ENCODE measurements around the gene PPP2R2D.
"Not testable (repeated sequence)": the region's sequence is repeated elsewhere in the genome, so short reads cannot be mapped to it uniquely, and the experiment has no call there.

PPP2R2D gene

GRCh38 chr10:131911451-131911850 is 10.6 kb downstream of the PPP2R2D start:
- no peak for TF ChIP-seq CTCF (IDR thresholded peaks at IDR 0.05; ENCODE audit: insufficient read depth, low read depth, low read length, missing control alignments)
- no peak for DNase-seq (ENCODE audit: low read depth)
- H3K4me3 ChIP-seq (ENCODE audit: low read depth, low read length): no peak overlapping the region

- DNase-seq (ENCODE audit: low read depth): no peak
- no peak for TF ChIP-seq CTCF (IDR thresholded peaks at IDR 0.05; ENCODE audit: insufficient read depth, low read depth, low read length, missing control alignments)
- H3K4me3 ChIP-seq (ENCODE audit: low read depth, low read length): no peak overlapping the region
Observed at GRCh38 chr10:131912620-131913019, 11.8 kb downstream of the PPP2R2D start.

- no peak for DNase-seq (ENCODE audit: low read depth)
- TF ChIP-seq CTCF (IDR thresholded peaks at IDR 0.05; ENCODE audit: insufficient read depth, low read depth, low read length, missing control alignments): no peak
- H3K4me3 ChIP-seq (ENCODE audit: low read depth, low read length): no peak overlapping the region
Observed at GRCh38 chr10:131915484-131915883, 14.7 kb downstream of the PPP2R2D start.

- no peak for DNase-seq (ENCODE audit: low read depth)
- H3K4me3 ChIP-seq (ENCODE audit: low read depth, low read length): no peak overlapping the region
- TF ChIP-seq CTCF (IDR thresholded peaks at IDR 0.05; ENCODE audit: insufficient read depth, low read depth, low read length, missing control alignments): no peak
Observed at GRCh38 chr10:131915990-131916766, 15.4 kb downstream of the PPP2R2D start.

- not testable (repeated sequence) for DNase-seq (ENCODE audit: low read depth); H3K4me3 ChIP-seq (ENCODE audit: low read depth, low read length)
Observed at GRCh38 chr10:131916767-131917160, 16.0 kb downstream of the PPP2R2D start.

- not testable (repeated sequence) for H3K4me3 ChIP-seq (ENCODE audit: low read depth, low read length)
Observed at GRCh38 chr10:131917496-131917895, 16.7 kb downstream of the PPP2R2D start.

GRCh38 chr10:131919461-131919860 is 18.7 kb downstream of the PPP2R2D start:
- DNase-seq (ENCODE audit: low read depth); H3K4me3 ChIP-seq (ENCODE audit: low read depth, low read length): not testable (repeated sequence)

More at GRCh38 chr10:131917496-131917895, 16.7 kb downstream of the PPP2R2D start:
- DNase-seq (ENCODE audit: low read depth): not testable (repeated sequence)

- TF ChIP-seq CTCF (IDR thresholded peaks at IDR 0.05; ENCODE audit: insufficient read depth, low read depth, low read length, missing control alignments): no peak
- H3K4me3 ChIP-seq (ENCODE audit: low read depth, low read length): no peak overlapping the region
- no peak for DNase-seq (ENCODE audit: low read depth)
Observed at GRCh38 chr10:131920151-131920550, 19.3 kb downstream of the PPP2R2D start.

All from GM12865 (cell line).